RWPE2 (cell line): ENCODE measurements around the gene MAPK6.

Experiments used
- ATAC-seq: fragments of 200-7000 bp; cut with Tn5 transposase; 3 replicates; pipeline ENCODE4 v1.9.1; 2021; ENCODE audit warnings: low read depth
- DNase-seq: peaks from one replicate; pipeline ENCODE4 v3.0.0-alpha.2; 2020; ENCODE audit warnings: low spot score
- H3K27ac ChIP-seq: fragments of 450-650 bp; 2 replicates; pipeline ENCODE4 v1.5.1; 2017; ENCODE audit warnings: mild to moderate bottlenecking; ENCODE audit not compliant: poor library complexity, severe bottlenecking
- H3K27me3 ChIP-seq: fragments of 250-450 bp; sonication (Bioruptor Pico); 2 replicates; pipeline ENCODE4 v1.5.1; 2021; ENCODE audit warnings: mild to moderate bottlenecking, moderate library complexity; ENCODE audit not compliant: insufficient read depth, poor library complexity, severe bottlenecking
- H3K36me3 ChIP-seq: fragments of 250-450 bp; sonication (Bioruptor Pico); 2 replicates; pipeline ENCODE4 v1.5.1; 2020; ENCODE audit warnings: low read depth, mild to moderate bottlenecking, moderate library complexity
- H3K4me1 ChIP-seq: fragments of 250-450 bp; sonication (Bioruptor Pico); 2 replicates; pipeline ENCODE4 v1.5.1; 2021; ENCODE audit warnings: mild to moderate bottlenecking, moderate library complexity; ENCODE audit not compliant: insufficient read depth, poor library complexity, severe bottlenecking
- H3K4me3 ChIP-seq: fragments of 250-450 bp; sonication (Bioruptor Pico); 2 replicates; pipeline ENCODE4 v1.5.1; 2021; ENCODE audit warnings: mild to moderate bottlenecking, moderate library complexity; ENCODE audit not compliant: severe bottlenecking
- H3K9me3 ChIP-seq: fragments of 250-450 bp; sonication (Bioruptor Pico); 2 replicates; pipeline ENCODE4 v1.5.1; 2021; ENCODE audit warnings: mild to moderate bottlenecking, moderate library complexity; ENCODE audit not compliant: severe bottlenecking
- TF ChIP-seq, protein P1 (sequence below): fragments of 450-650 bp; IDR thresholded peaks from one replicate; pipeline ENCODE4 v1.5.1; 2017; ENCODE audit warnings: mild to moderate bottlenecking, moderate library complexity; ENCODE audit not compliant: poor library complexity, severe bottlenecking

MAPK6 gene

DNA sequence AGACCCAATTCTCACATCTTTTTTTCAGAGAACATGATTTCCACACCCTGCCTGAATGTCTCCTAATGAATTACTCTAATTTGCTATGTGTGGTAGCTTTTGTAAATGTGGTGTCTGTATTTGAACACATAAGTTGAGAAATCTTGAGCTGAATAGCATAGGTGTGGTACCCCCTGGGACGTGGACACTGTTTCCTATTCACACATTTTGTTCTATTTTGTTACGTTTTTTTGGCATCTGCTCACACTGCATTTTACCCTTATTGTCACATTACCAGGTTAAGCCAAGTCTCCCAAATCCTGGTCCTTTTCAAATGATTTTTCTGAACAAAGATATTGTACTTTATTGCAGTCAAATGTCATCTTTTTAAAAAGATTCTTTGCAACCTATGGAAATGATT lies 6.8 kb upstream of the MAPK6 start:
- no peak overlapping the region for H3K4me3 ChIP-seq
- H3K9me3 ChIP-seq: no peaks in the 10 kb centered on the region
- H3K36me3 ChIP-seq: no peaks in the 10 kb centered on the region
- peak overlapping the region; percentile 73 for H3K27ac ChIP-seq
- TF ChIP-seq, protein P1, sequence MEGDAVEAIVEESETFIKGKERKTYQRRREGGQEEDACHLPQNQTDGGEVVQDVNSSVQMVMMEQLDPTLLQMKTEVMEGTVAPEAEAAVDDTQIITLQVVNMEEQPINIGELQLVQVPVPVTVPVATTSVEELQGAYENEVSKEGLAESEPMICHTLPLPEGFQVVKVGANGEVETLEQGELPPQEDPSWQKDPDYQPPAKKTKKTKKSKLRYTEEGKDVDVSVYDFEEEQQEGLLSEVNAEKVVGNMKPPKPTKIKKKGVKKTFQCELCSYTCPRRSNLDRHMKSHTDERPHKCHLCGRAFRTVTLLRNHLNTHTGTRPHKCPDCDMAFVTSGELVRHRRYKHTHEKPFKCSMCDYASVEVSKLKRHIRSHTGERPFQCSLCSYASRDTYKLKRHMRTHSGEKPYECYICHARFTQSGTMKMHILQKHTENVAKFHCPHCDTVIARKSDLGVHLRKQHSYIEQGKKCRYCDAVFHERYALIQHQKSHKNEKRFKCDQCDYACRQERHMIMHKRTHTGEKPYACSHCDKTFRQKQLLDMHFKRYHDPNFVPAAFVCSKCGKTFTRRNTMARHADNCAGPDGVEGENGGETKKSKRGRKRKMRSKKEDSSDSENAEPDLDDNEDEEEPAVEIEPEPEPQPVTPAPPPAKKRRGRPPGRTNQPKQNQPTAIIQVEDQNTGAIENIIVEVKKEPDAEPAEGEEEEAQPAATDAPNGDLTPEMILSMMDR: no peak
- no peak for DNase-seq
- no peak for ATAC-seq
- peaks cover 54% of the 10 kb centered on the region for H3K4me1 ChIP-seq
- no peaks in the 10 kb centered on the region for H3K27me3 ChIP-seq

DNA sequence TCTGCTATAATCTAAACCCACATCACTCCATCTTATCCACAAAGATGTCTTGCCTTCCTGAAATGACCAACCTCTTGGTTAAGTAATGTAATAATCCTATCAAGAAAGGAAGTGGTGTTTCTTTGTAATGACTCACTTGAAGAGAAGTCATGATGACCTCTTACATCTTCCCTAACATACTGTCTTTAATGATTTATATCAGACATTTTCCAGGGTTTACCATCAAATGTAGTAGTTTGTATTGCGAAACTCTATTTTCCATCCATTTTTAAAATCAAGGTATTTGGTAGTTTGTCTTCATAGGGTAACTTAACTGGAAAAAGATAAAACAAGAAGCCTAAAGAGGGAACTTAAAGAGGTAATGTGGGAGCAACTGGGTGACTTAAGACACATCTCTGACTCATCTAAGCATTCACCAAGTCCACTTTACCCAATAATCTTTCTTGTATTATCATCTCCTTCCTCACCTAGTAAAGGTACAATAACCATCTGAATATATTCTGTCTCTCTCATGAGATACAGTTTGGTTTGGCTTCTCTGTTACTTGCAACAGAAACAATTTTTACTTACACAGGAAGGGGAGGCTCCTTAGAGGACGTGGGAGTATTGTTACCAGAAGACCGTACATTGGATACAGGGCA lies 5.7 kb upstream of the MAPK6 start:
- Histone ChIP-seq H3K36me3 (no peaks in the 10 kb centered on the region), H3K9me3 (no peaks in the 10 kb centered on the region), H3K27me3 (no peaks in the 10 kb centered on the region), H3K27ac (peak overlapping the region; percentile 73), H3K4me3 (no peak overlapping the region), H3K4me1 (peaks cover 55% of the 10 kb centered on the region)
- ATAC-seq (peak; percentile 78), DNase-seq (no peak)
- TF ChIP-seq, protein P1: no peak

DNA sequence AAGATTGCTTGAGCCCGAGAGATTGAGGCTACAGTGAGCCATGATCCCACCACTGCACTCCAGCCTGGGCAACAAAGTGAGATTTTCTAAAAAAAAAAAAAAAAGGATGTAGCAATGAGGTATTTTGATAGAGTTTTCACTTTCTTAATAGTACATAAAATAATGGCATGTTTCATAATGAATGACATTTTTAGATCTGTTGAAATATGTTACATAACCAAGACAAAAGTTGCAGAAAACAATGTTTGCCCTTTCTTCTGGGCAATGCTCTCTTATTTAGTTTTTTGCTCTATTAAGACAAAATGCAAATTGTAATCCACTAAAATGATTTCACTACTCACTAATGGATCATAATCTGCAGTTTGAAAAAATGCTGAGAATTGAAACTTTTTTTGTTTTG lies 4.4 kb upstream of the MAPK6 start:
- Histone ChIP-seq H3K27ac (peak overlapping the region; percentile 73), H3K27me3 (no peaks in the 10 kb centered on the region), H3K36me3 (no peaks in the 10 kb centered on the region), H3K9me3 (no peaks in the 10 kb centered on the region), H3K4me1 (peaks cover 47% of the 10 kb centered on the region), H3K4me3 (no peak overlapping the region)
- DNase-seq (no peak), ATAC-seq (no peak)
- TF ChIP-seq, protein P1: no peak

DNA sequence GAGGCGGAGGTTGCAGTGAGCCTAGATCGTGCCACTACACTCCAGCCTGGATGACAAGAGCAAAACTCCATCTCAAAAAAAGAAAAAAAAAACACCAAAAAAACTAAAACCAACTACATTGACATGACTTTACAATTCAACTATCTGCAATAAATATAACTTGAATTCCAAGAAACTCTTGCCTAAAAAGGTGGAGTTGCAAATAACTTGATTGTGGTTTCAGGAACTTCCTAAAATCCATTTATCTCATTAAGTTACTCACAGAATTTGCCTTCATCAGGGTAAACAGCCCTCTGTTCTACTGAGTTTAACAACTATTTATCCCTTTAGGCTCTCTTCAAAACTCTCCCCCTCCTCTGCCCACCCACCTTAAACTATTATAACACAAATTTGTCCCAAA lies 2.7 kb upstream of the MAPK6 start:
- Histone ChIP-seq H3K36me3 (peaks cover 12% of the 10 kb centered on the region), H3K4me1 (peaks cover 32% of the 10 kb centered on the region), H3K27ac (no peak overlapping the region), H3K27me3 (no peaks in the 10 kb centered on the region), H3K4me3 (no peak overlapping the region), H3K9me3 (no peaks in the 10 kb centered on the region)
- ATAC-seq (no peak), DNase-seq (no peak)
- TF ChIP-seq, protein P1: no peak

DNA sequence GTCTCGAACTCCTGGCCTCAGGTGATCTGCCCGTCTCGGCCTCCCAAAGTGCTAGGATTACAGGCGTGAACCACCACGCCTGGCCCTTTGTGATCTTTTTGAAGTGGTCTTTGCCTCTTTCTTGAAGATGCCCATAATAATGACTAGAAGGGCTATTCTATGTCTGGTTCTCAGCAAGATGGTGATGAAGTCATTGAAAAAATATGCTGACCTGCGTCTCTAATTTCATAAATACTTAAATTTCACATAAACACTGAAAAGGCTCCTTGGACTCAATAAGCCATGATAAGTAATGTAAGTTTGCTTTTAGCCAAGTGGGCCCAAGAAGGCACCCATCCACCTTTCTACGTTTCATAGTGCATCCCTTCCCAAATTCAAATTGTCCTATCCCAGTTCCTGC lies 775 bp upstream of the MAPK6 start:
- H3K9me3 ChIP-seq: no peaks in the 10 kb centered on the region

More for the DNA sequence above, 775 bp upstream of the MAPK6 start:
- Histone ChIP-seq H3K27ac (peak overlapping the region; percentile 92), H3K4me1 (peaks cover 24% of the 10 kb centered on the region), H3K4me3 (peak overlapping the region; percentile 75), H3K36me3 (peaks cover 14% of the 10 kb centered on the region), H3K27me3 (no peaks in the 10 kb centered on the region)
- DNase-seq: no peak
- TF ChIP-seq, protein P1: no peak
- ATAC-seq: no peak
